Measurements from ENCODE around the gene ATG9B.

- TF ChIP-seq CTCF (IDR thresholded peaks at IDR 0.05) (no peak), POLR2A (IDR thresholded peaks at IDR 0.05) (no peak), POLR2AphosphoS5 (IDR thresholded peaks at IDR 0.05) (no peak)
Observed at GRCh38 chr7:151046603-151047573, 22.6 kb upstream of the ATG9B start.
